Measurements from ENCODE around the gene RGS1. TPM values are rescaled to one million over a fixed set of nuclear protein-coding genes. Genes with fewer than 3 reads are reported as not detected.

RGS1 gene
- total and polyA plus RNA-seq, 4 donors, result 13.1 to 107 (median 15.3) TPM

Other genes starting within 250 kb of the RGS1 start
- under 1 TPM; 0.10 to 0.11 TPM for gene RGS13, start 60.4 kb downstream of the RGS1 start, total RNA-seq
- under 1 TPM in 1 of 2 donors, not detected in 1; 0.11 TPM for gene RGS13, start 60.4 kb downstream of the RGS1 start, polyA plus RNA-seq (ENCODE audit: insufficient read length in 2 of 2)
- 10 to 100 TPM; 32.4 to 81.8 TPM for gene RGS2, start 233.3 kb downstream of the RGS1 start, total RNA-seq
- 10 to 100 TPM; 30.5 to 36.7 TPM for gene RGS2, start 233.3 kb downstream of the RGS1 start, polyA plus RNA-seq (ENCODE audit: insufficient read length in 2 of 2)

Data from spinal cord (tissue), 4 donors.